GM18909 (cell line): ENCODE measurements around the gene CMTM2.
"Not testable (repeated sequence)": the region's sequence is repeated elsewhere in the genome, so short reads cannot be mapped to it uniquely, and the experiment has no call there.

Experiments used
- ATAC-seq: cut with Tn5 transposase; IDR thresholded peaks from one replicate; pipeline ENCODE4 v1.9.1; 2021; ENCODE audit warnings: mild to moderate bottlenecking; ENCODE audit not compliant: unreplicated experiment, poor library complexity

The CMTM2 gene

DNA sequence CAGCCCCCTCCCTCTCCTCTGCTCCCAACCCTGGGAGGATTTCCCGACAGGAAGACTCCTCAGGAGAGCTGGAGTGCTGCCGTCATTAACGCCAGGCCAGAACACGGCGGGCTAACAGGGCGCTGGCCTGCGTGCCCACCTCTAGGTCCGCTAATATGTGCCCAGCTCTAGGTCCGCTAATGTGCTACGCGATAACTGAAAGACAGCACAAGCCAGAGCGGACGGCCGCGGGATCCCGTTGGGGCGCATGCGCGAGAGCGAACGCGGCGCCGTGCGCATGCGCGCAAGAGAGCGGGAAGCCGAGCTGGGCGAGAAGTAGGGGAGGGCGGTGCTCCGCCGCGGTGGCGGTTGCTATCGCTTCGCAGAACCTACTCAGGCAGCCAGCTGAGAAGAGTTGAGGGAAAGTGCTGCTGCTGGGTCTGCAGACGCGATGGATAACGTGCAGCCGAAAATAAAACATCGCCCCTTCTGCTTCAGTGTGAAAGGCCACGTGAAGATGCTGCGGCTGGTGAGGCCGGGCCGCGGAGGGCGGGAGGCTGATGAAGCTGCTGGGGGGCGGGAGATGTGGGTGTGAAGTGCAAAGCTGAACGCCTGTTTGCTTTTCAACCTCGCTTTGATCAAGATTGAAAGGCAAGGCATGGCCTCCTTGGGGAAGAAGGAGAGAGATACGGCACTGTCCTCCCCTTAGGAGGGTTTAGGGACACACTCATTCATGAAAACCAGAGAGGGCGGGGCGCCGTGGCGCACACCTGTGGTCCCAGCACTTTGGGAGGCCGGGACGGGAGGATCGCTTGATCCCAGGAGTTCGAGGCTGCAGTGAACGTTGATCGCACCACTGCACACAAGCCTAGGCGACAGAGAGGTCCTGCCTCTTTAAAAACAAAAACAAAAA, 26.7 kb upstream of the CMTM2 start, which contains the start of gene CKLF:
TSS of gene CKLF (plus strand) at position 291 of the 892 bp plus-strand sequence. CDS start at position 431, 140 bp downstream.
- ATAC-seq: peak; percentile 76

DNA sequence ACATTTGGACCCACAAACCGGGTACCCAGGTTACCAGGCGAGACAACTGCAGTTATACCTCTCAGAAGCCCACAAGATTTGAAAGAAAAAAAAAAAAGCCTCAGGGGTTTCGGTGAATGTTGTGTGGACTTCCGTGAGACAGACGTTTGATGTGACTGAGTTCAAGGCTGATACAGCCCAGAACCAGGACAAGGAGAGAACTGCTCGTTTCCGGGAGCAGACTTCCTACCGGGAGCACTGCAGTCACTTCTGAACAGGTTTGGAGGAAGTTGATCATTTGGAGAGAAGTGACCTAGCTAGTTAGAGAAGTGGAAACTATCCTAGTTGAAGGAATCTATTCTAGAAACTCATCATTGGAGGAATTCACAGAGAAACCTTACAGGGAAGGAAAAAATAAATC, 26.0 kb upstream of the CMTM2 start:
- ATAC-seq: no peak

DNA sequence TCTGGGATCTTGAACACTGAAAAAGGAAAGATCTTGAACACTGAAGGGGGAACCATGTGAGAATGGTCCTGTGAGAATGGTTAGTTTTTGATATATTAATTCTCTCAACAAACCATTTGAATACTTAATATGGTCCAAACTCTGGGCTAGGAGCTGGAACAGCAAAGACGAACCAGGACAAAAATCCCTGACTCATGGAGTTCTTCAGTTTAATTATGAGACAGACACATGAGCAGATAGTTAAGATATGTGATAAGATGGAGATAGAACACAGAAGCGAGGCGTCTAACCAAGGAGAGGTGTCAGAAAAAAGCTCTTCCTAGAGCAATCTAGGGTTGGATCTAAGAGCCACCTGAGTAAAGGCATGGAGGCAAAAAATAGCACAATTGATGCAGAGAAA, 25.2 kb upstream of the CMTM2 start:
- ATAC-seq: no peak

DNA sequence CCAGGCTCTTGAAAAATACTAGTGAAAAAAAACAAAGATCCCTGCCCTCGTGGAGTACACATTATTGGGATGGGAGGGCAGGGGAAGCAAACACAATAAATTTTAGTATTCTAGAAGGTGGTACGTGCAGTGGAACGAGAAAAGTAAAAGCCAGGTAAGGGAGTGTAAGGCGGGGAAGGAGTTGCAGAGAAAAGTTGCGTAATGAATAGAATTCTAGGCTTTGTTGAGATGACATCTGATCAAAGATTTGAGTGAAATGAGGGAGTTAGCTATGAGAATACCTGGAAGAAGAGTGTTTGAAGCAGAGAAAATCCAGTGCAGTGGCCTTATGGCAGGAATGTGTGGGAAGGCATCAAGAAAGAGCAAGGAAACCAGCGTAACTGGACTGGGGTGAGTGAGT, 24.8 kb upstream of the CMTM2 start:
- ATAC-seq: no peak

DNA sequence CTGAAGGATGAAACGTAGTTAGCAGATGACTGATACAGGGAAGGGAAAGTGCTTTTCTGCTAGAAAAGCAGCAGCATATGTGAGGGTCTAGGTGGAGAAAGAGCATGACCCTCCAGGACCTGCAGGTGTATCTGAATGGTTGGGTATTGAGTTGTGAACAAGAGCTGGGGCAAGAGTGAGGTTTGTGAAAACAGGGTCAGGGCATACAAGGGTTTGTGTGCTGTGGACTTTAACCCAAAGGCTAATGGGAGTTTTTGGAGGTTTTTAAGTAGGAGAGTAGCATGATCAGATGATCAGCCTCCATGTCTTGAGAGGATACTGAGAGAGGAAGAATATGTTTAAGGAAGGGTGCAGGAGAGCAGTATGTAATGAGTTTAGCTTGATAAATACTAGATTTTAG, 19.2 kb upstream of the CMTM2 start:
- ATAC-seq: no peak

DNA sequence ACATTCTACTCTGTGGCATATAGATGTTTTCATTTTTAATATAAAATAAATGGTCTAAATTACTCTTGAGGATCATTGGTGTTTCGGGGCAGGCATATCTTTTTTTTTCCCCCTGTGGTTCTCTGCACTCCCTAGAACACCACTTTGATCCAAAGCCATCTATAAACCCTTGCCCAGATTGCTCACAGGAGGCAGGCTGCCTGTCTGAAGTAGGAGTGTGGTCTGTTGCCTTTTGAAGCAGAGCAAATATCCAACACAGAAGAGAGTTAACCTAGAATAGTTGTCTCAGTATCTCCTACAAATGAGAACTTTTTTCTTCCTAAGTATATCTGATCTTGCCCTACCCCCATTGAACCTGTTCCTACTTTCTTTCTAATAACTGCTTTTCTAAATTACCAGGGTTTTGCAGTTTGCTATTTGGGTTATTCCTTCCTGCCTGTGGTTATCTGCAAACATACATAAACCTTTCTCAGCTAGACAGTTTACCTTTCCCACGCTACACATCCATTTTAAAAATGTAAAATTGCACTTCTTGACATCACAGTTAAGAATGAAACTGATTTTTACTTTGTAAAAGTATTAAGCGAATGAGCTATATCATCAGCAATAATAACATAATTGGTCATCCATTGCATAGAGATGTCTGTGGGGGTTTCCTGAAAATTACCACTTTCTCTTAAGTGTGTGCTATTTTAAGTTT, 17.7 kb upstream of the CMTM2 start:
- no peak for ATAC-seq

DNA sequence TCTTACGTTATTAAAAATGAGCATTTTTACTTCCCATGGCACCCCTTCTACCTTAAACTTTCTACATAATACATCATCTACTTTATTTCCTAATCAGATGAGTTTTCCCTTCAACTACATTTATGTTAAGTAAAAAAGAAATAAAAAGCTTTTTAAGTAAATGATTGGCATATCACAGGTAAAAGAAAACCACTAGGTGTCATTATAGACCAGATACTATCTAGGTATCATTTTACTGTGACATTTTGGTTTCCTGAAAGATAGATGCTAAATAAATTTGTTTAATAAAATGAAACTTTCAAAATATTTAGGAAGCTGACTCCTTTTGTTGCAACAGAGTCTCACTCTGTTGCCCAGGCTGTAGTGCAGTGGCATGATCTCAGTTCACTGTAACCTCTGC, 16.9 kb upstream of the CMTM2 start:
- no peak for ATAC-seq

DNA sequence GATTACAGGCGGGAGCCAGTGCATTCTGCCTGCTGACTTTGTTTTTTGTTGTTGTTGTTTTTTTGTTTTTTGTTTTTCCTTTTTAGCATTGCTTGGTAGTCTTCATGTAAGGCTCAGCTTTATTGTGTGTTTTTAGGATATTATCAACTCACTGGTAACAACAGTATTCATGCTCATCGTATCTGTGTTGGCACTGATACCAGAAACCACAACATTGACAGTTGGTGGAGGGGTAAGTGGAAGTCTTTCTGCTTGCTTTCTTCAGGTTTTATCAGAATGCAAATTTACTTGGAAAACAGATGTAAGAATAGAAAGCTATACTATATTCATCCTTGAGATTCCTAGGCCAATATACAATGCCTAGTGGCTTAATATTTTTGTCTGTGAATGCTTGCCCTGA, 16.3 kb upstream of the CMTM2 start:
- ATAC-seq: no peak

DNA sequence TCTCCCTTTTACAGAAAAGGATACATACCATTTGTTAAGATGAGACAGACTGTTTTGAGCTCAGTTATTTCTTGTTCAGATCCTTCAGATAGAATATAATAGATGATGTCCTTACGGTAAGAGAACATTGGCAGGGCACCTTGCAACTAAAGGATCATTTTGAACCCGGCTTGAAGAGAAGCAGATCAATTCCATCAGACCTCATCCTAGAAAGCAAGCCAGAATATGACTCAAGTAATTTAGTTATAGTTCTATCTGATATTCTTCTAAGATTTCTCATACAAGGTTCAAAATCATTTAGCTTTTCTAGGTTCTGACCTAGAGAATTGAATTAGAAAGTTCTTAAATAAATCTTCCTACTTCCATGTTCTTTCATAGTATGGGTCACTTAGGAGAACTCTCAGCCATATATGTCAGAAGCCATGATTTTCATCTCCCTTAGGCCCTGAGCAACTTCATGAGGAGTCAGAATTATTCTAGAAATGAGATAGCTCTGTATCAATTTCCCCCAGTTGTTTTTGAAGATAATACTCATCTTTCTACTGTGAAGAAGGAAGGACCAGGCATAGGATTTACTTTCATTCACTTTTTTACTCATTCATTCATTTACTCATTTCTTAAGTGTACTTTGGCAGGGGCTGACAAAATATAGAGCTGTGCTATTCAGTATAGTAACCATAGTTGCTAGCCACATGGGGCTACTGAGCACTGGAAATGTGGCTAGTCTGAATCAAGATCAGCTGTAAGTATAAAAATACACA, 15.5 kb upstream of the CMTM2 start:
- no peak for ATAC-seq

DNA sequence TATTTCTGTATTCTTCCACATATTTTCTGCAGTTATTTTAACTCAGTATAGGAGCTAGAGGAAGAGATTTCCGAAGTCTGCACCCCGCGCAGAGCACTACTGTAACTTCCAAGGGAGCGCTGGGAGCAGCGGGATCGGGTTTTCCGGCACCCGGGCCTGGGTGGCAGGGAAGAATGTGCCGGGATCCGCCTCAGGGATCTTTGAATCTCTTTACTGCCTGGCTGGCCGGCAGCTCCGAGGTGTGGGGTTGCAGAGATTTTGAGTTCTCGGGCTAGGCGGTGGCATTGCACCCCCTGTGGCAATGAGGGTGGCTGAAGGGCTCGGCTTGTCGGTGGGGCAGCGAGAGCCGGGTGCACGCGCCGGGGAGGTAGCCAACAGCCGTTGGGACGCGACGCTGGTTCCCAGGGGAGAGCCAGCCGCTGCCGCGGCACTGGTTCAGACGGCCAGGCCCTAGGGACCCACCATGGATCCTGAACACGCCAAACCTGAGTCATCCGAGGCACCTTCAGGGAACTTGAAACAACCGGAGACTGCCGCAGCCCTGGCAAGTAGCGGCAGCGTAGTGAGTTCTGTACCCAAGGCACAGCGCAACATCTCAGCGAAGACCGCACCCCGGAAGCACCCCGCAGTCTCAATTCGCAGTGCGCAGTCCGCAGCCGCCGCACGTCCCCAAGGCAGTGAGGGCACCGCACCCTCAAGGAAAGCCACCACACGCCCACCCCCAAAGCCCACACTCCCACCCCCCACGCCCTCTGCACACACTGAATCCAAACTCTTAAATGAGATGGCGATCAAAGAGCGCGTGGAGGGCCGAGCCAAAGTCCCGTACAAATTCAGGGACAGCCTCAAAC, 13.0 kb upstream of the CMTM2 start, which contains the start of gene CMTM1:
TSS of gene CMTM1 (plus strand) at position 389 of the 851 bp plus-strand sequence. CDS start at position 464, 75 bp downstream.
- no peak for ATAC-seq

DNA sequence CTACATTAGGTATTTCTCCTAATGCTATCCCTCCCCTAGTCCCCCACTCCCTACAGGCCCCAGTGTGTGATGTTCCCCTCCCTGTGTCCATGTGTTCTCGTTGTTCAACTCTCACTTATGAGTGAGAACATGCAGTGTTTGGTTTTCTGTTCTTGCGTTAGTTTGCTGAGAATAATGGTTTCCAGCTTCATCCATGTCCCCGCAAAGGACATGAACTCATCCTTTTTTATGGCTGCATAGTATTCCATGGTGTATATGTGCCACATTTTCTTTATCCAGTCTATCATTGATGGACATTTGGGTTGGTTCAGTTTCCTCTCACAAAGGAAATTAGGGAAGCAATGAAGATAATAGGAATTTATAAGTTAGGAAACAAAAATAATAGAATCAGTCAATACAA, 12.0 kb upstream of the CMTM2 start:
- not testable (repeated sequence) for ATAC-seq

DNA sequence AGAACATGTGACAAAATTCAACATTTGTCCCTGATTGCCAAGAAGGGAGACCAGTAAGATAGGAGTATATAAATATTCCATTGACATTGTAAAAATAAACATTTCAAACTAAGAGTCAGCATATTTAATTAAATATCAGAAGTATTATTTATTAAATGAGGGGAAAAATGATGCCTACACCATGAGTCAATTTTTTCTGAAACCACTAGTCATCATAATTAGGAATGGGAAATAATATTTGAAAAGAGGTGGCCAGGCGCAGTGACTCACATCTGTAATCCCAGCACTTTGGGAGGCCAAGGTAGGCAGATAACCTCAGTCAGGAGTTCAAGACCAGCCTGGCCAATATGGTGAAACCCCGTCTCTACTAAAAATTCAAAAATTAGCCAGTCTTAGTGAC, 10.9 kb upstream of the CMTM2 start:
- ATAC-seq: no peak

DNA sequence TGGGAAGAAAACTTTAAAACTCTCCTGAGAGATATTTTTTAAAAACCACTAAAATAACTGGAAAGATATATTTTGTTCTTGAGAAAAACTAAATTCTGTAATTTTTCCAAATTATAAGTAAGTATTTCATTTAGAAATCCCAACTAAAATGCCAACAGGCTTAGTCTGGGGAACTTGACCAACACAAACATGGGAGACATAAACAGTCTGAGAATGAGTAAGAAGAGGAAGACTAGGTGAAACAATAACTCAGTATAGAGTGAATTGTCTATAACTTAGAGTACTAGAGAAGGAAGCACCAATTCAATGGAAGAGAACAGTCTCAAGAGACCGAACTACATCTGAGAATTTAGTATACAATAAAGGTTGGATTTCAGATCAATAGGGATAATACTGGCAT, 10.1 kb upstream of the CMTM2 start:
- no peak for ATAC-seq

DNA sequence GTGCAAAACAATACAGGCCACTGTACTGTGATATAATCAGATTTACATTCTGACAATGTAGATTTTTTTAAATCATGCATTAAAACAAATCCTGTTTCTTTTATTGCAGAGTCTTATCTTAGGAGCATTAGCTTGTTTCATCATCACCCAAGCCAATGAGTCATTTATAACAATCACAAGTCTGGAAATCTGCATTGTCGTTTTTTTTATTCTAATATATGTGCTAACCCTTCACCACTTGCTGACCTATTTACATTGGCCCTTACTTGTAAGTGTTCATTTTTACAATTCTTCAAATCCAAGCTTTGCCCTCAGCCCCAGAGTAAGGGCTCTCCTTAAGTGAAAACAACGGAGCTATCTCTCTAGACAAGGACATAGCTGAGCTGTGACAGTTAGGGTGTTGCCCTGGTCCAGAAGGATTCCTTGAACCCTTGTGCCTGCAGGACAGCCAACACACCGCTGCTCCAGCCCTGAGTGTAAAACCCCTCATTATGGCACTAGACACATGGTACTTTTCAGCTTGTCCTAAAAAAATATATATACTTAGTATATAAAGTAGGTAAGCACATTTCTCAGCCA, 9.3 kb upstream of the CMTM2 start:
- no peak for ATAC-seq

DNA sequence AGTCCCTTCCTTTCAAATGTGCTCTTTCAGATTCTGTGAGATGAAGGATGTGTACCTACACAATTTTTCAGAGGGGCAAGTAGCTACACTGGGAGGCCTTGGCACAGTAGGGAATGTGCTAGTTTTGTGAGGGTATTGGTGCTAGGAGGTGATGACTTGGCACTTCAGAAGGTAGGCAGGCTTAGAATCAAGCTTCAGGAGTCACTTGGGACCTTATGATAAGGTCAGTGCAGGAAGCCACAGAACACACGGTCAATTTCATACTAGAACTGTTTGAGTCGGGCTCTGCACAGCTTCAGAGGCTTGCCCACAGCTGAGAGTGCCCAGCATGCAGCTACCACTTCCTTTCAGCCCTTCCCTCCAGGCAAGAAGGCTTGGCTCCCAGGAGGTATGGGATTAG, 6.9 kb upstream of the CMTM2 start:
- no peak for ATAC-seq

DNA sequence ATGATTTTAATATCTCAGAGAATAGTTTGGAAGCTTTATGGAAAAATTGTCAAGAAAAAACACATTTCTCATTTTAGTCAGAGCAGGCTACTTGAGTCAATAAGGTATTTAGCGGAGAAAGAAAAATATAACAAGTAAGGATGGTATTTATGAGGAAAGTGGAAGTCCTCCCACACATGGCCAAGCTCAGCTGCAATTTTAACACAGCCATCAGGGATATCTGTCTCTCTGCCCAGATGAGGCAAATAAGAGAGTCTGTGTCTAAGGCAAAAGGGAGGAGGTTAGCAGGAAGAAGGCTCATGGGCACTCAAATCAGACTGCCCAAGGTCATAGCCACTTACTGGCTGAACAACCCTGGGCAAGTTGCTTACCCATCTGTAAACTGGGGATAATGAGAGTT, 5.2 kb upstream of the CMTM2 start:
- ATAC-seq: no peak

DNA sequence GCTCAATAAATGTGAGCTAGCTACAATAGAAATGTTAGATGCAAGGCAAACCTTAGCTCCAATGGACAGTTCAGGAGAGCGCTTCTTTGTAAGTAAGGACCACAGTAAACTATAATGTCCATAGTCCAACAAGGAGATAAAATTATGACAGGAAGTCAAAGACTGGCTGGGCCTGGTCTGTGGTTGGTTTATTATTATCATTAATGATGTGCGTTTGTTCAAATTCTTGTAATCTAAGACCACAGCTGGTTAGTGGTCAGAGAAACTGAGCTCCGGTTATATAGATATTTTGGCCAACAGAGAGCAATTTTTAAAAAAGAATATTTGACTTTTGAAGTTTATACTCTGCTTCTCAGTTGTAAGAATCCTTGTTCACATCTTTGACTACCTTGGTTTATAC, 4.7 kb upstream of the CMTM2 start:
- no peak for ATAC-seq

DNA sequence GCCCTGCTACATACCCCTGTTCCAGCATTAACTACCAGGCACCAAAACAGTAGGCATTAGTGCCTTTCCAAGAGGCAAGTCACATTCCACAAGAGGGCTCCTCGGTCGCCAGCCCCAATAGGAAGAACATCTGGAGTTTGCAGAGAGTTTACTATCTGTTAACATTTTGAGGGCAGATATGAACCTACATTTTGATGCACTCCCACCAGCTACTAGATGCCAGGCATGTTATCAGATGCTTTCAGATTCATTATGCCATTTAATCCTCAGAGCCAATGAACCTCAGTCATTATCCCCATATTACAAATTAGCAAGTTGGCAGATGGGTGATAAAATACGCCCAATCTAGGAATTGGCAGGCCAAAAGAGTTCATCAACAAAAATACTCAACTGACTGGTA, 4.2 kb upstream of the CMTM2 start:
- ATAC-seq: no peak

DNA sequence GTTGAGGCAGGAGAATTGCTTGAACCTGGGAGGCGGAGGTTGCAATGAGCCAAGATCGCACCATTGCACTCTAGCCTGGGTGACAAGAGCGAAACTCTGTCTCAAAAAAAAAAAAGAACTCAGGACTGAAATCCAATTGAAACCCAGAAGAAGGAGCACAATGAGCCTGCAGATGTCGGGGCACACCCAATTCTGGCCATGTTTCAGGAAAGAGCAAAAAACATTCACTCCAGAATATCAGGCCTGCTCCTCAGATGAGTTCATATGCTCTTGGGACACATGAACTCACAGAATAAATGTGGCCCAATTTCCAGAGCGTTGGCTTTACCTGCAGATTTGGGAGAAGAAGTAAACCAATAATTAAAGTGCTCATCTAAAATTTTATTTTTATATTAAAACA, 3.0 kb upstream of the CMTM2 start:
- ATAC-seq: no peak
